Measurements from ENCODE around the gene GNPTG. TPM values are rescaled to one million over a fixed set of nuclear protein-coding genes. Genes with fewer than 3 reads are reported as not detected.

GNPTG gene
- total RNA-seq, 1 experiment from 2014 or later = 16.0 TPM

GRCh38 chr16:1314399-1315068 lies 37.2 kb upstream of the GNPTG start:
- no peak for DNase-seq
- no peak overlapping the region for H3K27ac ChIP-seq
- H3K27me3 ChIP-seq = no peaks in the 10 kb centered on the region
- no peak overlapping the region for H3K4me3 ChIP-seq
- no peaks in the 10 kb centered on the region for H3K9me3 ChIP-seq (replicated peaks)
- peaks cover 69% of the 10 kb centered on the region for H3K36me3 ChIP-seq
- H3K4me1 ChIP-seq = peaks cover 4% of the 10 kb centered on the region; the same call in 1 of the 2 replicates

- peaks cover 4% of the 10 kb centered on the region; the same call in 1 of the 2 replicates for H3K4me1 ChIP-seq
- no peak overlapping the region for H3K4me3 ChIP-seq
- H3K9me3 ChIP-seq (replicated peaks) = no peaks in the 10 kb centered on the region
- no peak overlapping the region for H3K27ac ChIP-seq
- peaks cover 77% of the 10 kb centered on the region for H3K36me3 ChIP-seq
- DNase-seq = no peak
- H3K27me3 ChIP-seq = no peaks in the 10 kb centered on the region
Observed at GRCh38 chr16:1315081-1316032, 36.4 kb upstream of the GNPTG start.

GRCh38 chr16:1316033-1316405 lies 35.7 kb upstream of the GNPTG start:
- H3K9me3 ChIP-seq (replicated peaks) = no peaks in the 10 kb centered on the region
- no peak overlapping the region for H3K27ac ChIP-seq
- no peak overlapping the region for H3K4me3 ChIP-seq
- no peak for DNase-seq
- H3K27me3 ChIP-seq = no peaks in the 10 kb centered on the region
- H3K36me3 ChIP-seq = peaks cover 84% of the 10 kb centered on the region
- H3K4me1 ChIP-seq = peaks cover 4% of the 10 kb centered on the region; the same call in 1 of the 2 replicates

- Histone ChIP-seq H3K4me3 (no peak overlapping the region), H3K4me1 (no peaks in the 10 kb centered on the region), H3K36me3 (peaks cover 85% of the 10 kb centered on the region), H3K27me3 (no peaks in the 10 kb centered on the region), H3K27ac (no peak overlapping the region), H3K9me3 (replicated peaks) (no peaks in the 10 kb centered on the region)
- no peak for DNase-seq
Observed at GRCh38 chr16:1317479-1318267, 34.1 kb upstream of the GNPTG start.

- no peaks in the 10 kb centered on the region for H3K9me3 ChIP-seq (replicated peaks)
- no peak overlapping the region for H3K27ac ChIP-seq
- peaks cover 82% of the 10 kb centered on the region for H3K36me3 ChIP-seq
- H3K4me1 ChIP-seq = no peaks in the 10 kb centered on the region
- H3K4me3 ChIP-seq = no peak overlapping the region
- no peaks in the 10 kb centered on the region for H3K27me3 ChIP-seq
- DNase-seq = no peak
Observed at GRCh38 chr16:1318268-1318545, 33.5 kb upstream of the GNPTG start.

GRCh38 chr16:1319041-1319440 lies 32.7 kb upstream of the GNPTG start:
- DNase-seq = no peak
- Histone ChIP-seq H3K27me3 (no peaks in the 10 kb centered on the region), H3K27ac (no peak overlapping the region), H3K4me1 (no peaks in the 10 kb centered on the region), H3K4me3 (no peak overlapping the region), H3K9me3 (replicated peaks) (no peaks in the 10 kb centered on the region), H3K36me3 (peaks cover 81% of the 10 kb centered on the region)

- DNase-seq = no peak
- no peak overlapping the region for H3K27ac ChIP-seq
Observed at GRCh38 chr16:1320097-1320496, 31.6 kb upstream of the GNPTG start.

GRCh38 chr16:1320658-1321240 lies 31.0 kb upstream of the GNPTG start:
- DNase-seq = no peak
- no peaks in the 10 kb centered on the region for H3K27me3 ChIP-seq
- H3K4me3 ChIP-seq = no peak overlapping the region
- no peaks in the 10 kb centered on the region for H3K4me1 ChIP-seq
- H3K9me3 ChIP-seq (replicated peaks) = no peaks in the 10 kb centered on the region
- H3K36me3 ChIP-seq = peaks cover 76% of the 10 kb centered on the region
- no peak overlapping the region for H3K27ac ChIP-seq

More at GRCh38 chr16:1320097-1320496, 31.6 kb upstream of the GNPTG start:
- Histone ChIP-seq H3K4me3 (no peak overlapping the region), H3K36me3 (peaks cover 81% of the 10 kb centered on the region), H3K9me3 (replicated peaks) (no peaks in the 10 kb centered on the region), H3K27me3 (no peaks in the 10 kb centered on the region), H3K4me1 (no peaks in the 10 kb centered on the region)

GRCh38 chr16:1322407-1322806 lies 29.3 kb upstream of the GNPTG start:
- Histone ChIP-seq H3K4me1 (no peaks in the 10 kb centered on the region), H3K4me3 (no peak overlapping the region), H3K27me3 (no peaks in the 10 kb centered on the region), H3K9me3 (replicated peaks) (no peaks in the 10 kb centered on the region), H3K27ac (no peak overlapping the region), H3K36me3 (peaks cover 59% of the 10 kb centered on the region)
- no peak for DNase-seq

GRCh38 chr16:1323296-1324239 lies 28.2 kb upstream of the GNPTG start:
- H3K27ac ChIP-seq = no peak overlapping the region
- peaks cover 47% of the 10 kb centered on the region for H3K36me3 ChIP-seq
- no peaks in the 10 kb centered on the region for H3K27me3 ChIP-seq
- no peaks in the 10 kb centered on the region for H3K9me3 ChIP-seq (replicated peaks)
- no peak for DNase-seq
- no peaks in the 10 kb centered on the region for H3K4me1 ChIP-seq
- no peak overlapping the region for H3K4me3 ChIP-seq

GRCh38 chr16:1324286-1324826 lies 27.4 kb upstream of the GNPTG start:
- H3K9me3 ChIP-seq (replicated peaks) = no peaks in the 10 kb centered on the region
- H3K27me3 ChIP-seq = no peaks in the 10 kb centered on the region
- H3K36me3 ChIP-seq = peaks cover 40% of the 10 kb centered on the region

GRCh38 chr16:1325261-1325660 lies 26.5 kb upstream of the GNPTG start:
- H3K4me1 ChIP-seq = no peaks in the 10 kb centered on the region
- H3K9me3 ChIP-seq (replicated peaks) = no peaks in the 10 kb centered on the region
- H3K36me3 ChIP-seq = peaks cover 31% of the 10 kb centered on the region
- H3K27ac ChIP-seq = no peak overlapping the region
- DNase-seq = no peak
- H3K27me3 ChIP-seq = no peaks in the 10 kb centered on the region
- no peak overlapping the region for H3K4me3 ChIP-seq

More at GRCh38 chr16:1324286-1324826, 27.4 kb upstream of the GNPTG start:
- H3K4me3 ChIP-seq = no peak overlapping the region
- no peak for DNase-seq
- H3K4me1 ChIP-seq = no peaks in the 10 kb centered on the region
- H3K27ac ChIP-seq = no peak overlapping the region

- Histone ChIP-seq H3K27ac (no peak overlapping the region), H3K4me3 (no peak overlapping the region), H3K27me3 (no peaks in the 10 kb centered on the region), H3K4me1 (no peaks in the 10 kb centered on the region), H3K36me3 (peaks cover 25% of the 10 kb centered on the region), H3K9me3 (replicated peaks) (no peaks in the 10 kb centered on the region)
- DNase-seq = no peak
Observed at GRCh38 chr16:1325673-1326371, 25.9 kb upstream of the GNPTG start.

Measured in SJCRH30 (cell line).